Urothelium cell line (cell line): Measurements from ENCODE around the gene THSD7B.
A peak's percentile ranks its signal among the peaks of the same experiment; 100 is the strongest.
"Not testable (repeated sequence)": the region's sequence is repeated elsewhere in the genome, so short reads cannot be mapped to it uniquely, and the experiment has no call there.

Experiments
- DNase-seq: peaks from one replicate; pipeline ENCODE4 v3.0.0; 2011; ENCODE audit warnings: low spot score, mixed read lengths
- FAIRE-seq: peaks from 2 replicates; lab custom pipeline; 2011; peaks lifted over from hg19 to GRCh38; lab: Jason Lieb, UNC

Gene THSD7B

GRCh38 chr2:137659616-137660015 is 894.3 kb downstream of the THSD7B start:
- FAIRE-seq (no peak), DNase-seq (peak; percentile 25)

- DNase-seq = no peak
- no peak for FAIRE-seq
Observed at GRCh38 chr2:137670111-137670510, 904.8 kb downstream of the THSD7B start.

- FAIRE-seq = no peak
- no peak for DNase-seq
Observed at GRCh38 chr2:137672989-137673552, 907.7 kb downstream of the THSD7B start.

- FAIRE-seq = no peak
Observed at GRCh38 chr2:137674991-137675390, 909.6 kb downstream of the THSD7B start.

GRCh38 chr2:137675584-137676327 is 910.4 kb downstream of the THSD7B start:
- DNase-seq = no peak
- FAIRE-seq = no peak

More at GRCh38 chr2:137674991-137675390, 909.6 kb downstream of the THSD7B start:
- DNase-seq = no peak

GRCh38 chr2:137676346-137676745 is 911.0 kb downstream of the THSD7B start:
- no peak for DNase-seq
- no peak for FAIRE-seq

GRCh38 chr2:137677466-137677865 is 912.1 kb downstream of the THSD7B start:
- FAIRE-seq = no peak
- no peak for DNase-seq

- DNase-seq (no peak), FAIRE-seq (no peak)
Observed at GRCh38 chr2:137689549-137689948, 924.2 kb downstream of the THSD7B start.

- DNase-seq (no peak), FAIRE-seq (no peak)
Observed at GRCh38 chr2:137693534-137693933, 928.2 kb downstream of the THSD7B start.

- FAIRE-seq (no peak), DNase-seq (no peak)
Observed at GRCh38 chr2:137696916-137697315, 931.6 kb downstream of the THSD7B start.

- DNase-seq, FAIRE-seq: not testable (repeated sequence)
Observed at GRCh38 chr2:137700250-137700649, 934.9 kb downstream of the THSD7B start.

GRCh38 chr2:137700681-137701080 is 935.3 kb downstream of the THSD7B start:
- FAIRE-seq = no peak

GRCh38 chr2:137705296-137705695 is 940.0 kb downstream of the THSD7B start:
- DNase-seq (no peak), FAIRE-seq (no peak)

More at GRCh38 chr2:137700681-137701080, 935.3 kb downstream of the THSD7B start:
- DNase-seq = no peak

- FAIRE-seq (no peak), DNase-seq (no peak)
Observed at GRCh38 chr2:137706786-137707613, 941.7 kb downstream of the THSD7B start.

GRCh38 chr2:137708311-137708710 is 943.0 kb downstream of the THSD7B start:
- FAIRE-seq (no peak), DNase-seq (no peak)

- DNase-seq (no peak), FAIRE-seq (no peak)
Observed at GRCh38 chr2:137715731-137716191, 950.4 kb downstream of the THSD7B start.

GRCh38 chr2:137718786-137719185 is 953.4 kb downstream of the THSD7B start:
- DNase-seq = no peak
- no peak for FAIRE-seq

GRCh38 chr2:137721733-137722132 is 956.4 kb downstream of the THSD7B start:
- DNase-seq (no peak), FAIRE-seq (no peak)

- FAIRE-seq = no peak
- DNase-seq = no peak
Observed at GRCh38 chr2:137724912-137725311, 959.6 kb downstream of the THSD7B start.
